MM.1S (cell line): ENCODE results near the gene LNX2.

Experiments used
- DNase-seq: peaks from one replicate; pipeline ENCODE4 v3.0.0-alpha.2; 2015
- H2AFZ ChIP-seq: fragments of 300-600 bp; sonication (generic); 2 replicates; pipeline ENCODE4 v1.6.0; 2016; ENCODE audit warnings: antibody characterized with exemption, low read length
- H3F3A ChIP-seq: fragments of 300-600 bp; sonication (generic); 2 replicates; pipeline ENCODE4 v1.6.1; 2016; ENCODE audit warnings: mild to moderate bottlenecking, antibody characterized with exemption, low read length, moderate library complexity, mixed read lengths; ENCODE audit not compliant: insufficient read depth
- H3K27ac ChIP-seq: fragments of 300-600 bp; sonication (generic); 2 replicates; pipeline ENCODE4 v1.5.1; 2016; ENCODE audit warnings: mild to moderate bottlenecking, low read length
- H3K27me3 ChIP-seq: fragments of 300-600 bp; sonication (generic); replicated peaks from 2 replicates; pipeline ENCODE4 v1.6.0; 2016; ENCODE audit warnings: low read length; ENCODE audit not compliant: insufficient read depth
- H3K36me3 ChIP-seq: fragments of 300-600 bp; sonication (generic); replicated peaks from 2 replicates; pipeline ENCODE4 v1.6.1; 2016; ENCODE audit warnings: mild to moderate bottlenecking, low read length, mixed read lengths; ENCODE audit not compliant: insufficient read depth
- H3K4me1 ChIP-seq: fragments of 300-600 bp; sonication (generic); 2 replicates; pipeline ENCODE4 v1.6.1; 2016; ENCODE audit warnings: low read length, mixed read lengths
- H3K4me2 ChIP-seq: fragments of 300-600 bp; sonication (generic); 2 replicates; pipeline ENCODE4 v1.6.0; 2016; ENCODE audit warnings: low read depth, low read length
- H3K4me3 ChIP-seq: fragments of 300-600 bp; sonication (generic); 2 replicates; pipeline ENCODE4 v1.5.1; 2016; ENCODE audit warnings: low read length, mixed read lengths
- H3K79me2 ChIP-seq: fragments of 300-600 bp; sonication (generic); 2 replicates; pipeline ENCODE4 v1.6.1; 2016; ENCODE audit warnings: mixed run types, low read length, mixed read lengths
- H3K9ac ChIP-seq: fragments of 300-600 bp; sonication (generic); 2 replicates; pipeline ENCODE4 v1.6.1; 2016; ENCODE audit warnings: low read length, mixed read lengths
- H3K9me2 ChIP-seq: fragments of 300-600 bp; sonication (generic); replicated peaks from 2 replicates; pipeline ENCODE4 v1.6.1; 2016; ENCODE audit warnings: mild to moderate bottlenecking, low read length, mixed read lengths; ENCODE audit not compliant: insufficient read depth
- H3K9me3 ChIP-seq: fragments of 300-600 bp; sonication (generic); replicated peaks from 2 replicates; pipeline ENCODE4 v1.6.1; 2016; ENCODE audit warnings: mild to moderate bottlenecking, low read length, mixed read lengths; ENCODE audit not compliant: insufficient read depth
- H4K20me1 ChIP-seq: fragments of 300-600 bp; sonication (generic); 2 replicates; pipeline ENCODE4 v1.6.1; 2016; ENCODE audit warnings: mild to moderate bottlenecking, low read length, moderate library complexity, mixed read lengths; ENCODE audit not compliant: insufficient read depth
- EZH2 ChIP-seq: fragments of 300-600 bp; sonication (generic); optimal IDR thresholded peaks from 2 replicates; pipeline ENCODE3; 2017; ENCODE audit warnings: low read depth, mild to moderate bottlenecking, antibody characterized with exemption, low read length, mixed read lengths
- EZH2phosphoT487 ChIP-seq: fragments of 300-600 bp; sonication (generic); IDR thresholded peaks from 2 replicates; pipeline ENCODE4 v1.6.1; 2018; ENCODE audit warnings: antibody characterized with exemption, low read length
- TF ChIP-seq, protein P1 (sequence below): fragments of 300-600 bp; sonication (generic); IDR thresholded peaks from 2 replicates; pipeline ENCODE4 v1.5.1; 2016; ENCODE audit warnings: antibody characterized with exemption, low read length, mixed read lengths

The LNX2 gene

DNA sequence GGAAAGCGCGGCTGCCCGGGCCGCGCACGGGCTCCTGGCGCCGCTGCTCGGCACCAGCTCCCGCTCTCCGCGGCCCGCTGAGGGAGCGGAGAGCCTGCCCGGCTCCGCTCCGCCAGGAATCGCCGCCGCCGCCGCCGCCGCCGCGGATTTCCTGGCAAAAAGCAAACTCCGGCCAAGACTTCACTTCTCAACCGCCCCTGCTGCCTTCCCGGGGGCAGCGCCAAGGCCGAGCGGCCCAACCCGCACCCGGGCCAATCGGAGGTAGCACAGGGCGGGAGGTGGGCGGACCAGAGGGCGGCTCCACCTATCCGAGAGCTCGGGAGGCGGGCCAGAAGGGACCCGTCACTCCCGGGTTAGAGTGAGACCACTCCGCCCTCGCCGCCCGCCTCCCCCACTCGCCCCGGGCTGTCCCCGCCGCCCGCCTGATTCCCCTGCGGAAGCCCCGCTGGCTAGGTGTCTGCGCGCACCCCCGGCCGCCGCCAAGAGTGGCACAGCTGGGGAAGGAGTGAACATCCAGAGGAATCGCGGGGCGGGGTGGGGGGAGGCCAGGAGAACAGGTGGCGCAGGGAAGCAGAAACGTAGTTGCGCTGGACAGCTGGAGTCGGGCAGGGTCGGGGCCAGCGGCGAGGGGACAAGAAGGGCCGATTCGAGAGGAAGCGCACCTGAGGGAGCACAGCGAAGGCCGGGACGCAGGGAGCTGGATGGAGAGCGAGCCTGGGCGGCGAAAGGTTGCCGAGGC is at the start of gene LNX2:
Gene LNX2 (minus strand): TSS at position 153 of the 739 bp plus-strand sequence. CDS start 38,826 bp downstream, outside the sequence.
- Histone ChIP-seq H3K36me3 (no peaks in the 10 kb centered on the region), H3K9me2 (no peaks in the 10 kb centered on the region), H3F3A (peaks cover 7% of the 10 kb centered on the region; the same call in 1 of the 2 replicates), H3K4me2 (peak within 1 kb of the TSS; percentile 60), H3K27ac (peak within 1 kb of the TSS; percentile 96), H2AFZ (peak within 1 kb of the TSS; percentile 67), H4K20me1 (no peaks in the 10 kb centered on the region), H3K9me3 (no peaks in the 10 kb centered on the region), H3K79me2 (peaks cover 82% of the 10 kb centered on the region), H3K4me3 (peak within 1 kb of the TSS; percentile 77), H3K4me1 (peaks cover 8% of the 10 kb centered on the region; the same call in 1 of the 2 replicates), H3K27me3 (no peaks in the 10 kb centered on the region), H3K9ac (peak within 1 kb of the TSS; percentile 90)
- DNase-seq: peak; percentile 89
- TF ChIP-seq, protein P1, sequence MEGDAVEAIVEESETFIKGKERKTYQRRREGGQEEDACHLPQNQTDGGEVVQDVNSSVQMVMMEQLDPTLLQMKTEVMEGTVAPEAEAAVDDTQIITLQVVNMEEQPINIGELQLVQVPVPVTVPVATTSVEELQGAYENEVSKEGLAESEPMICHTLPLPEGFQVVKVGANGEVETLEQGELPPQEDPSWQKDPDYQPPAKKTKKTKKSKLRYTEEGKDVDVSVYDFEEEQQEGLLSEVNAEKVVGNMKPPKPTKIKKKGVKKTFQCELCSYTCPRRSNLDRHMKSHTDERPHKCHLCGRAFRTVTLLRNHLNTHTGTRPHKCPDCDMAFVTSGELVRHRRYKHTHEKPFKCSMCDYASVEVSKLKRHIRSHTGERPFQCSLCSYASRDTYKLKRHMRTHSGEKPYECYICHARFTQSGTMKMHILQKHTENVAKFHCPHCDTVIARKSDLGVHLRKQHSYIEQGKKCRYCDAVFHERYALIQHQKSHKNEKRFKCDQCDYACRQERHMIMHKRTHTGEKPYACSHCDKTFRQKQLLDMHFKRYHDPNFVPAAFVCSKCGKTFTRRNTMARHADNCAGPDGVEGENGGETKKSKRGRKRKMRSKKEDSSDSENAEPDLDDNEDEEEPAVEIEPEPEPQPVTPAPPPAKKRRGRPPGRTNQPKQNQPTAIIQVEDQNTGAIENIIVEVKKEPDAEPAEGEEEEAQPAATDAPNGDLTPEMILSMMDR: no peak
- TF ChIP-seq EZH2phosphoT487: no peak

DNA sequence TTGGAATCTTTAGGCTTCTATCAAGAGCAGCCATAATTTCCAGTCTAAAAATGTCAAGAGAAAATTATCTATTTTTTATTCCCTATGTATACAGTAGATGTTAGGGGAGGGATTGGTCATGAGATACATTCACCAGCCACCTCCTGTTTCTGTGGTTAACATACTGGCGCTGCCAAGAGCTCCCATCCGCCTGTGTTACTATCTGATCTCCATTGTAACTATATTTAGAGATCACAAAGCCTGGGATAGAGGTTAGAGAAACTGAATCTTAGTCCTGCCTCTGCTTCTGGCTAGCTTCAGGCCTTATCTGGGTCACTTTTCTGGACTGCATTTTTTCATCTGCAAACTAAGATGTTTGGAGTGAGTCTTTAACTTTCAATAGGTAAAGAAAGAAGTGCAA is 47.6 kb upstream of the LNX2 start:
- TF ChIP-seq EZH2 (no peak), EZH2phosphoT487 (no peak)
- TF ChIP-seq, protein P1: no peak
- no peak overlapping the region for H3K4me3 ChIP-seq
- no peaks in the 10 kb centered on the region for H3K27me3 ChIP-seq
- H4K20me1 ChIP-seq: no peaks in the 10 kb centered on the region
- H3K36me3 ChIP-seq: no peaks in the 10 kb centered on the region
- no peak for DNase-seq
- H3K9me2 ChIP-seq: no peaks in the 10 kb centered on the region
- H3K4me2 ChIP-seq: no peak overlapping the region
- no peaks in the 10 kb centered on the region for H3K4me1 ChIP-seq
- H3K79me2 ChIP-seq: no peaks in the 10 kb centered on the region
- H3K27ac ChIP-seq: no peak overlapping the region
- no peak overlapping the region for H3K9ac ChIP-seq
- H3K9me3 ChIP-seq: no peaks in the 10 kb centered on the region
- no peaks in the 10 kb centered on the region for H3F3A ChIP-seq
- no peak overlapping the region for H2AFZ ChIP-seq

DNA sequence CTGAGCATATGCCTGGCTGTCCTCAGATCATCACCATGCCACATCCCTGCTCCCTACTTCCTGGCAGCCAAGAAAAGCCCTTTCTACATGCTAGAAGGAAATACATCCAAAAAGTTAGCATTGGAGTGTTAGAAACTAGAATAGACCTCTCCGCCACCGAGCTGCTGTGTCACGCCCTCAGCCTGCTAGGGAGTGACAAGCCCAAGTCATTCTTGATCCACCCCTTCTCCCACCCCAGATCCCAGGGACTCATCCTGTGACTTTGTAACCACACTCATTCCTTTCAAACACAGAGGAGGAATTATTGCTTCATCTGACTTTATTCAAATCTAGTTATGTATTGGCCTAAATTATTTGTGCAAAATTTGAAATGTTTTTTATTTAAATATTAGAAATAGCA is 46.6 kb upstream of the LNX2 start:
- Histone ChIP-seq H3K9me3 (no peaks in the 10 kb centered on the region), H3K4me1 (no peaks in the 10 kb centered on the region), H3K9ac (no peak overlapping the region)

DNA sequence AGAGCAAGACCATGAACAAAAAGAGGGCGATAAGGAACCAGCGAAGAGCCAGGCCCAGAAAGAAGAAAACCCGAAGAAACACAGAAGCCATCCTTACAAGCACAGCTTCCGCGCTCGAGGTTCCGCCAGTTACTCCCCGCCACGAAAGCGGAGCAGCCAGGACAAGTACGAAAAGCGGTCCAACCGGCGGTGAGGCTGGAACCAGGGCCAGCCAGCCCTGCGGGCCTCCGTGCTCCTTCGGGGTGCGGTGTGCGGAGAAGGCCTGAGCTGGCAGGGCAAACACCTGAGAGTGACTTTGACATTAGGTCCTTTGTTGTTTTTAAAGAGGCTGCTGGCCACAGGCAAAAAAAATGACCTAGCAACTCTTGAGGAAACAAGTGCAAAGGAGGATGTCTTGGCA is 45.4 kb upstream of the LNX2 start:
- Histone ChIP-seq H3K4me2 (no peak overlapping the region), H3K27me3 (no peaks in the 10 kb centered on the region), H3K4me1 (no peaks in the 10 kb centered on the region), H3K4me3 (no peak overlapping the region), H3K9me2 (no peaks in the 10 kb centered on the region), H4K20me1 (no peaks in the 10 kb centered on the region), H3K79me2 (peaks cover 5% of the 10 kb centered on the region; the same call in 1 of the 2 replicates), H3K9me3 (no peaks in the 10 kb centered on the region), H3K9ac (no peak overlapping the region), H2AFZ (no peak overlapping the region), H3K27ac (no peak overlapping the region), H3F3A (no peaks in the 10 kb centered on the region), H3K36me3 (no peaks in the 10 kb centered on the region)
- no peak for TF ChIP-seq EZH2
- TF ChIP-seq, protein P1: no peak
- TF ChIP-seq EZH2phosphoT487: no peak
- no peak for DNase-seq

More for the DNA sequence above, 46.6 kb upstream of the LNX2 start:
- Histone ChIP-seq H3K79me2 (no peaks in the 10 kb centered on the region; the same call in 1 of the 2 replicates), H3F3A (no peaks in the 10 kb centered on the region), H3K27me3 (no peaks in the 10 kb centered on the region), H3K36me3 (no peaks in the 10 kb centered on the region), H3K4me3 (no peak overlapping the region), H2AFZ (no peak overlapping the region), H3K9me2 (no peaks in the 10 kb centered on the region), H4K20me1 (no peaks in the 10 kb centered on the region), H3K27ac (no peak overlapping the region), H3K4me2 (no peak overlapping the region)
- DNase-seq: no peak
- TF ChIP-seq EZH2phosphoT487: no peak
